ENCODE measurements around the gene SPEM3. TPM values are rescaled to one million over a fixed set of nuclear protein-coding genes. Genes with fewer than 3 reads are reported as not detected.

Gene SPEM3
- total RNA-seq, 1 donor from 2014 or later, result not detected

DNA sequence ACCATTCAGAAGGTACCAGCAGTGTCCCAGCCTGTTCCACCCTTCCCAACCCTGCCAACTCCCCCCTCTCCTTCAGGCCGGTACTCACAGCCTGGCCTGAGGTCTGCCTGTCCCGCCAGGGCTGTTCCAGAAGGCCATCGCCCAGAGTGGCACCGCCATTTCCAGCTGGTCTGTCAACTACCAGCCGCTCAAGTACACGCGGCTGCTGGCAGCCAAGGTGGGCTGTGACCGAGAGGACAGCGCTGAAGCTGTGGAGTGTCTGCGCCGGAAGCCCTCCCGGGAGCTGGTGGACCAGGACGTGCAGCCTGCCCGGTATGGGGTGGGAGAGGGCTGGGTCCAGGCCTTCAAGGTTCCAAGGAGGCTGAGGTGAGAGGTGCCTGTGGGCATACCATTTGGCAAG, 13.8 kb upstream of the SPEM3 start:
- Histone ChIP-seq H3K27me3 (no peaks in the 10 kb centered on the region), H3K9me3 (no peaks in the 10 kb centered on the region), H3K4me3 (no peak overlapping the region), H3K27ac (no peak overlapping the region), H3K4me1 (no peaks in the 10 kb centered on the region), H3K36me3 (no peaks in the 10 kb centered on the region)
- TF ChIP-seq CTCF (IDR thresholded peaks at IDR 0.05), result no peak
- intact Hi-C loops (cut with DNase I), result no loop called here
- no peak for ATAC-seq
- no peak for DNase-seq

DNA sequence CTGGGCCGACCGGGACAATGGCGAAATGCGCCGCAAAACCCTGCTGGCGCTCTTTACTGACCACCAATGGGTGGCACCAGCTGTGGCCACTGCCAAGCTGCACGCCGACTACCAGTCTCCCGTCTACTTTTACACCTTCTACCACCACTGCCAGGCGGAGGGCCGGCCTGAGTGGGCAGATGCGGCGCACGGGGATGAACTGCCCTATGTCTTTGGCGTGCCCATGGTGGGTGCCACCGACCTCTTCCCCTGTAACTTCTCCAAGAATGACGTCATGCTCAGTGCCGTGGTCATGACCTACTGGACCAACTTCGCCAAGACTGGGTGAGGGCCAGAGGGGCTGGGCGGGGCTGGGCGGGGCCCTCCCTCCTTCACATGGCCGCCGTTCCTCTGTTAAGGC, 12.9 kb upstream of the SPEM3 start:
- TF ChIP-seq CTCF (IDR thresholded peaks at IDR 0.05), result no peak
- H3K27me3 ChIP-seq, result no peaks in the 10 kb centered on the region
- H3K9me3 ChIP-seq, result no peaks in the 10 kb centered on the region
- no peak overlapping the region for H3K4me3 ChIP-seq
- DNase-seq (no peak), ATAC-seq (no peak)
- intact Hi-C loops (cut with DNase I), result no loop called here
- no peaks in the 10 kb centered on the region for H3K36me3 ChIP-seq
- H3K27ac ChIP-seq, result no peak overlapping the region
- no peaks in the 10 kb centered on the region for H3K4me1 ChIP-seq

DNA sequence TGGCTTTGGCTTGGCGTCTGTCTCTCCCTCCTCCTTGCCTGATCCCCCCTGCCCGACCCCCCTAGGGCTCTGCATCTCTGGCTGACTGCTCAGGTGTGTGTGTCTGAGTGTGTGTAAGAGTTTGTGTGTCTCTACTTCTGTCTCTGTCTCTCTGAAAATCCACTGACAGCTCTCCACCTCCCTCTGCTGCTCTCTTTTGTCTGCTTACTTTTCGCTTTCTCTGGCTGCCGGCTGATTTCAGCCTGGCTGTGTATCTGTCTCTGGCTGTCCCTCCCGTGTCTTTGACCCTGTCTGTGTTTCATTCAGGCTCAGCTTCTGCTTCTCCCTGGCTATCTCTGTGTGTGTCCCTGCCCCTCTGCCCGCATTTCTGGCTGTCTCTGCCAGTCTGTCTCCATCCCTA, 12.3 kb upstream of the SPEM3 start:
- no peaks in the 10 kb centered on the region for H3K27me3 ChIP-seq
- no peaks in the 10 kb centered on the region for H3K36me3 ChIP-seq
- intact Hi-C loops (cut with DNase I), result no loop called here
- H3K4me3 ChIP-seq, result no peak overlapping the region
- H3K4me1 ChIP-seq, result no peaks in the 10 kb centered on the region
- no peaks in the 10 kb centered on the region for H3K9me3 ChIP-seq
- DNase-seq (no peak), ATAC-seq (no peak)
- no peak for TF ChIP-seq CTCF (IDR thresholded peaks at IDR 0.05)
- H3K27ac ChIP-seq, result no peak overlapping the region

GRCh38 chr17:7417056-7417655, 11.5 kb upstream of the SPEM3 start:
- H3K9me3 ChIP-seq, result no peaks in the 10 kb centered on the region
- no peaks in the 10 kb centered on the region for H3K36me3 ChIP-seq
- H3K27me3 ChIP-seq, result no peaks in the 10 kb centered on the region
- no peak overlapping the region for H3K27ac ChIP-seq
- intact Hi-C loops (cut with DNase I), result no loop called here
- H3K4me3 ChIP-seq, result no peak overlapping the region
- no peak for DNase-seq
- no peak for TF ChIP-seq CTCF (IDR thresholded peaks at IDR 0.05)
- ATAC-seq, result no peak
- H3K4me1 ChIP-seq, result no peaks in the 10 kb centered on the region

DNA sequence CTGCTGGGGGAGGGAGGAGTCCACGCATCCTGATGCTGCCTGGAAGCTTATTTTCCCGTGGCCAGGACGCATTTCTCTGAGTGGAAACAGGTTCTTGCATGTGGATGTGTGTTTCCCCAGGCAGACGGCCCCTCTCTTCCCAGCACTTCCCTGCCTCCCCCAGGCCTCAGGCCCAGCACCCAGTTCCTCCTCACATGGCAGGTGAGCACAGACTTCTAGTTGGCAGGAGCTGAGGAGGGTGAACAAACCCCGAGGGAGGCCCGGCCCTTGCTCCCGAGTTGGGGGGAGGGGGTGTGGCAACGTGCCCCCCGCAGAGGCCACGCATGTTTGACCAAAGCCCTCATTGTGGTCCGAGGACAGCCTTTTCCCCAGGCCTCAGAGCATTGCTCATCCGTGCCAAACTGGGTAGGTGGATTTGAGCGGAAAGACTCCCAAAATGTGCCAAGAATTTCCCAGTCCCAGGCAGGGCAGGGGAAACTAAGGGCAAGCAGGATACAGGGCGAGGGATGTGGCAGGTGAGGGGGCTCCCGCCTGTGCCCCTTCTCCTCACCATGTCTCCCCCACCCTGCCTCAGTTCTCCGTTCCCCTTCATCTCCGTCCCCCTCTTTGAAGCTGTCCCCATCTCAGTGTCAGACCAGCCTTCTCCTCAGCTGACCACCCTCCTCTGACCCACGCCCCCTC, 10.0 kb upstream of the SPEM3 start:
- ATAC-seq (no peak), DNase-seq (no peak)
- Histone ChIP-seq H3K36me3 (no peaks in the 10 kb centered on the region), H3K9me3 (no peaks in the 10 kb centered on the region), H3K4me3 (no peak overlapping the region), H3K27ac (no peak overlapping the region), H3K27me3 (no peaks in the 10 kb centered on the region), H3K4me1 (no peaks in the 10 kb centered on the region)
- intact Hi-C loops (cut with DNase I), result no loop called here
- no peak for TF ChIP-seq CTCF (IDR thresholded peaks at IDR 0.05)
